ENCODE measurements around the gene WDR64.
"Not testable (repeated sequence)": the region's sequence is repeated elsewhere in the genome, so short reads cannot be mapped to it uniquely, and the experiment has no call there.

Gene WDR64

DNA sequence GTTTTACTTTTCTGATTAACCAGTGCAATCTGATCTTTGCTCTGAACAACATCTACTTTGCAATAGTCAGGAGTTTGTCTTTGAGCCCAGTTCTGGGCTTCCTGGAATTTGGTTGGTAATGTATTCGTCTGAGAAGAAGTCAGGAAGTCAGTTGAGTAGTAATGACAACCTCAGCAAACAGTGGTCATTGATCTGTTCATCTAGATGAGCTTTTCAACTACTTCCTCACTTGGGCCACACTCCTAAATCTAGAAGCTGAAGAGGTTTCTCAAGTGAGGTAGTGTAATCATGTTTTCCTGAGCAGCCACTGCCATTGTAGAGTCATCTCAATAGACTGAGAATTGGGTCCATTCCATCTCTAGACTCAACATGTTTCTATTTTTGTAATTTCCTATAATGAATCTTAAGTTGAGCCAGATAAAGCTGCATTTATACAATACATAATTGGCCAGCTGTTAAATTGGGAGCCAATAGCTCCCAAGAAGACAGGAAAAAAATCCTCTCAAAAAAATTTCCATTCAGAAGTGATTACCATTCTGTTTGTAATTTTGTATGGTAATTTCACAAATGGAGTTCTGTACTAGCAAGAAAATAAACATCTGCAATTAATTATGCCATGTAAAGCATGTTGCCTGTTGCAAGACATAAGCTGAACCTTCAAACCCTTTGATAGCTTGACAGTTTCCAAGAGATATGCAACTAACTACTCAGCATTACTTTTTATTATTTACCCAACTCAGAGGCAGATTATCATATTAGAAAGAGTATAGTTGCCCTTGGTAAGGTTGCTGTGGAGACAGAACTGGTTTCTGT lies 49.6 kb downstream of the WDR64 start:
- no peak for DNase-seq (ENCODE audit: low spot score)

DNA sequence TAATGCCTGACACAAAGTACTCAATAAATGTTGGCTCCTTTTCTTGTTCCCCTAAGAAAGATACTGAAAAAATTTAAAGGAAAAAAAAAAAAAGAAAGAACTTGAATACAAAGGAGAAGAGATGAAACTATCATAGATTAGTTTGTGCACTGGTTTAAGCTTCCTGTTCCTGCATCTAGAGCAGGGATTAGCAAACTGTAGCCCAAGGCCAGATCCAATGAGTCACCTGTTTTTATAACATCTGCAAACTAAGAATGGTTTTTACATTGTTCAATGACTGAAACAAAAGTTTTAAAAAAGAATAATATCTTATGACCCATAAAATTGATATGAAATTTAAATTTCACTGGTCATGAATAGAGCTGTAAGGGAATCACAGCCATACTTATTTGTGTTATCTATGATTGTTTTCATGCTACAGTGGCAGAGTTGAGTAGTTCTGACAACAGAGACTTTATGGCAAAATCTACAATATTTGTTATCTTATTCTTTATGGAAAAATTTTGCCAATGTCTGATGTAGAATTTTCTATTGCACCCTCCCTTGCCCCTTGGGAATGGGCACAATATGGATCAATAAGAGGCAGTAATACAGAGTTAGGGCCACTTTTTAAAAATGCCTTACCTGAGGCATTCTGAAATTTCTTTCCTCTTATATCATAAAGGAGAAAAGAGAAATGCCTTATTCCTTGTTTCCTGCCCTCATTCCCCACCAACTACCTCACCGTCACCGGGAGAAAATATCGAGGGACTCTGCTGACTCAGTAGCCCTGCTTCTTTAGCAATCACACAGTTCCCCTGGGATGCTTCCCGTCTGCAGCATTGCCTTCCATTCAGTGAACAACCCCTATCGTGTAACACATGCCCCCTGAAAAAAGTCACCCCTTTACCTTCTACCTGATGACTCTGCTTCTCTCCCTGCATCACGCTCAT lies 50.6 kb downstream of the WDR64 start:
- DNase-seq (ENCODE audit: low spot score) = no peak

DNA sequence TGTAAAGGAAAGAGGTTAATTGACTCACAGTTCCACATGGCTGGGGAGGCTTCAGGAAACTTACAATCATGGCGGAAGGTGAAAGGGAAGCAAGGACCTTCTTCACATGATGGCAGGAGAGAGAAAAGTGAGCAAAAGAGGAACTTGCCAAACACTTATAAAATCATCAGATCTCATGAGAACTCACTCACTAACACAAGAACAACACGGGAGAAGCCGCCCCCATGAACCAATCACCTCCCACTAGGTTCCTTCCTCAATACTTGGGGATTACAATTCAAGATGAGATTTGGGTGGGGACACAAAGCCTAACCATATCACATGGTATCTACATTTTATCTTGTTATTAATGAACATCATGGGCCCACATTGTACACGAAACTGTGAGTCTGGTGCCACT lies 51.7 kb downstream of the WDR64 start:
- DNase-seq (ENCODE audit: low spot score) = not testable (repeated sequence)

DNA sequence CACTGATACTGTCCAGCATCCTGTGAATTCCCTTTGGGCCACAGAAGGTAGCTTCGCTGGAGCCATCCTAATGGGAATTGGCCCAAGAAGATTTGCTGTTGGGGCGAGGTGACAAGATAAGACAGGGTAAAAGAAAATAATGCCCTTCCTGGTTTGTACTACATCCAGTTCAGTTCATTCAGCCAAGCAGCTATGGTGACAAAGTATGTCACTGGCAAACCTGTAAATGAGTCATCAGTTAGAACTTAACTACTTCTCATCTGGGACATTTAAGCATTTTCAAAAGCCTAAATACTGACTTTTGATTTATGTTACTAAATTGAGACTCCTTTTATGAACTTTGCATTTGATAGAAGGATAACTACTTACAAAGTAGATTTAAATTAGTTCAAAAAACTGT lies 54.2 kb downstream of the WDR64 start:
- DNase-seq (ENCODE audit: low spot score) = no peak

DNA sequence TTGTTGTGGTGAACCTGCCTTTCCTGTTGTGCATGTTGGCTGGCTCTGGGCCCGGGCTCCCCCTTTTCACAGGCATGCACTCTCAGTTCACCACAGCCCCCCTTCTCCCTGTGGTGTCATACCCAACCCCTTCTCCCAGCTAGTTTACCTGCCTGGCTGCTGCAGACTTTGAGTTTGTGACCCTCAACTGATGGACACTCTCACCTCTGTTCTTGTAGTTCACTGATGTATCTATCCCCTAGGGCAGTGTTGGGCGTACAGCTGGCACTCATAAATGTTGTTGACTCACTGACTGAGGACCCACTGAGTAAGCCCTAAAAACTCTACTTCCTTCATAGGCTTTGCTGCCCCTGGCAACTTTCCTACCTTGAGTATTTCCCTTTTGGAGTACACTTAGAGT lies 54.9 kb downstream of the WDR64 start:
- DNase-seq (ENCODE audit: low spot score) = no peak

DNA sequence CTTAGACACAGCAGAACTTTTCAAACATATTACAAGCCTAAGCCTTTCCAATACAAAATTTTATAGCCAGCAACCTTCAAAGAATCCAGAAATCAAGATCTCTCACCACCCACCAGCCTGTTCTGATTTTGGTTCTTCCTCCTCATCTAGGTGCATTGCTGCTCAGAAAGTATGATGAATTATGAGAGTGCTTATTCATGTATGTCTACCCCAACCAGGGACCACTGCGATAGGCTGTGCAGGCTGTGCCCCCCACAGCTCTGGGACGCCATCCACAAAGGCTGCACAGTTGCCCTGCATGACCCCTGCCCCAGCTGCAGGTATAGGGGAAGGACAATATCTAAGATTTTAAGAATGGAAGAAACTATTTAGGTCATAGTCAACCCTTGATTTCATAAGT lies 55.4 kb downstream of the WDR64 start:
- no peak for DNase-seq (ENCODE audit: low spot score)

DNA sequence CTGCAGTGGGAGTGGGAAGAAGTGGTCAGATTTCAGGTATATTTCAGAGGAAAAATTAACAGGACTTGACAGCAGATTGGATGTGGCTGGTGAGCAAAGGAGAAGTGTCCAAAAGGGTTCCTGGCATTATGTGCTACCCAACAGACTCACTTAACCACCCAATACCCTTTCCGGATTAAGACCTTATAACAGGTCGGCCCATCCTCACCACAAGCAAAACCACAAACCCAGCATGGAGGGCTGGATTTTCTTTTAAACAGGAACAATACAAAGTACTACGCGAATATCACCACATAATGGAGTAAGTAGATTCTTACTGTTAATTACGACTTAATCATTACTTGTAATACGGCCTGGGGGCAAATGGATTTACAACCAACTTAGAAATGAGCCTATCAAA lies 59.2 kb downstream of the WDR64 start:
- no peak for DNase-seq (ENCODE audit: low spot score)

DNA sequence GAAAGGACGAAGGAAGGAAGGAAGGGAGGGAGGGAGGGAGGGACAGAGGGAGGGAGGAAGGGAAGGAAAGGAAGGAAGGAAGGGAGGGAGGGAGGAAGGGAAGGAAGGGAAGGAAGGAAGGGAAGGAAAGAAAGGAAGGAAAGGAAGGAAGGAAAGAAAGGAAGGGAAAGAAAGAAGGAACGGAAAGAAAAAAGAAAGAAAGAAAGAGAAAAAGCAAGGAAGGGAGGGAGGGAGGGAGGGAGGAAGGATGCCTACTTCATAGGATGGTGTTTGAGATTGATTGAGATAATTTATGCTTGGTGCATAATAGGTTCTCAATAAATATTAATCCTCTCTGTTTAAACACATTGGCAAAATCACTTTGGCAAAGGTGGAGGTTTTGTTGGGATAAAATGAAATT lies 61.2 kb downstream of the WDR64 start:
- DNase-seq (ENCODE audit: low spot score) = no peak

DNA sequence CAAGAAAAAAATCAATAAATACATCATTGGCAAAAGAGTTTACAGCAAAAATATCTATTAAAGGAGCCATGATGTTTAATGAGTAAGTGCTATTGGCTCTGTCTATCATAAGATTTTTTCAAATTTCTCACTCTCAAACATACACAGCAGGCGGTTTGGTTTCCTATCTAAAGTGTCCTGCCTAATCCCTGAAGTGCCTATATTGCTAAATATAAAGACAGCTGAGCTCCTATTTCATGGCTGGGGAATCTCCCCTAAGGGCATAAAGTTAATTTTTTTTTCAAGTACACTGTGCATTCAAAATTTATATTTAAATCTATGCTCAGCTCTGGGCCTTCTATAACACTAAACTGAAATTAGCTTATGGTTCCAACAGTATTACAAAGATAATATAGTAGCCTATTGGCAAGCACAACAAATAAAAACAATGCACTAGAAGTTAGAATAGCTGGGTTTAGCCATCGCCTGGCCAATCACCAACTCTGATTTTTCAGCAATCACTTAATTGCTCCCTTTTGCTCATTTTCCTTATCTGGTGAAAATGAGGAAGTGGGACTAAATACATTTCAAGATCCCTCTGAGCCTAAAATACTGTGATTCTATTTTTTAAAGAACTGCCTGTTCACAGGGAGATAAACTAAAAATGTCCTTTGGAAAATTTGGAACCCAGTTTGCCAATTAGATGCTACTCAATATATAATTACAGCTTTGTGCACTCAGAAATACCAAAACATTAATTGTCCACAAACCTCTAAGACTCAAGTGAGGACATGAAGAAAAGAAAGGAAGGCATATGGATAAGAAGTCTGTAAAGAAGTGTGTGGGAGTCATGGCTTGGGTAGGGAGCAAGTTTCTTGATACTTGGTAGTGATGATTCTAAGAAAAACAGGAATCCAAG lies 62.5 kb downstream of the WDR64 start:
- no peak for DNase-seq (ENCODE audit: low spot score)

DNA sequence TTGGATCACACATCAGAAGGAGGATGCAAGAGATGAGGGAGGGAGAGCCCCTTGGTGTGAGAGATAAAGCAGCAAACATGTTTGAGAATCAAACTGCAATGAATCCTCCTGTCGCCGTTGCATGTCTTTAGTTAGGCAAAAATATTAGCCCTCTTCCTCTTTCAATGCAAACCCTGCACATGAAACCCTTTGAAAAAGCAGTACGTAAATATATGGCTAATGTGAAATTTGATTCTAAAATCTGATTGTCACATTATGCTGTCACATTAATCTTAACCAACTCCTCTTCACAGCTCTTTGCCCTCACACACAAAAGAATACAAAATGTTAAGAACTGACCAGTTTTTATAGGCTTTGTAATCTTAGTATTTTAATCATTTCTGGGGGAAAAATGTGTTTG lies 63.4 kb downstream of the WDR64 start:
- no peak for DNase-seq (ENCODE audit: low spot score)

DNA sequence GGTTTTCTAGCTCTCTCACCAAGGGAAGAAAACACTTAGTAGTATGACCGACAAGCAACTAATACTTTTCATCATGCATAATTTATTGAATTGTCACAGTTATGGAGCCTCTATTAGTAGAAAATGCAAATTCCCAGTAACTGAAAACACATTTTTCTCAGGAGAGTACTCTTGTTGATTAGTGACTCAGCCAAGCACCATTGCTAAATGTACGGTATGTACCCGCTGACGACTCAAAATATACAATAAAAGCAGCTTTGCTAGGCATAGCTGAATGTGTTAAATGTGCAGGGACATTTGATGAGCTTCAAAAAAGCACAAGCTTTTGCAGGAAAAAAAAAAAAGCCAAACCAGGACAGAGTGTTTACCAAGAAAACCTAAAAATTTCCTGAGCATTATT lies 63.9 kb downstream of the WDR64 start:
- DNase-seq (ENCODE audit: low spot score) = no peak

DNA sequence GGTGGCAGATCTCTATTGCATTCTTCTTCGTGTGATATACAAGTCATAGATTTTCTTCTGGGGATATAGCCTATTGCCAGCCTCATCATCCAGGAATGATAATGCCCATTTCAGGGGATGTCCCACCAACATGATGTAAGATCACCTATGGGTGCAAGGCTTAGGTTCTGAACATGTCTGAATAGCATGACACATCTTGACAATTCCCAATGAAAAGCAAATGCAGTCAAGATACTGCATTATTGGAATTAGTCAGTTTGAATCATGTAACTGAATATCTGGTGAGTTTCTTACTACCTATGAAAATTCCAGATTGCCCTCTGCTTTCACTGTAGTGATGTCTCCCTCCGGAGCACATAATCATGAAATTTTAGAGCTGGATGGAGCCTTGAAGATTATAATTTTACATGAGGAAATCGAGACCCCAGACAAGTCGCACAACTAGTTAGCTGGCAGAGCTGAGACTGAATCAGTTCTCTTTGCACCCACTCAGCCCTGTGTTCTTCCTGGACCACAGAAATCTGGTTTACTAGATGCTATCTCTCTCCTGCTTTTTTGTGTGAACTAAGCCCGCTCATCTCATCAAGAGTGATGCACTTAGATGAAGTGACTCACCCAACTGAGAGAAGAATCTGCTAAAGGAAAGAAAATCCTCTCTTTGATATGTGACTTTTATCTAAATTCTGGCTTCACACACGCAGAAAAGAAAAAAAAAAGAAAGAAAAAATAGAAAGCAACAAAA lies 65.0 kb downstream of the WDR64 start:
- DNase-seq (ENCODE audit: low spot score) = no peak

DNA sequence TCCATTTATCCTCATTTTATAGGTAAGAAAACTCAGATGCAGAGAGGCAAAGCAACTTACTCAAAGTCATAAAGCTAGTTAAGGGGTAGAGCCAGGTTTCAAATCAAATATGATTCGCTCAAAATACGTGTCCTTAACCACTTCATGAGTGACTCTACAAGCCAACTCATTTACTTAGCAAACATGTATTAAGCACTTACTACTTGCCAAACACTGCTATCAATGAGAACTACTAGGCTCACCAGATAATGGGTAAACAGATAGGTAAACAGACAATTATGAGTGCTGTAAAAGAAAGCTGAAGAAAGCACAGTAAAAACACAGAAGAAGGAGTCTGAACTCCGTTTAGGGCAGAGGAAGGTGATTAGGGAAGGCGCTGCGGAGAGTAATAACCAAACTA lies 65.9 kb downstream of the WDR64 start:
- DNase-seq (ENCODE audit: low spot score) = no peak

DNA sequence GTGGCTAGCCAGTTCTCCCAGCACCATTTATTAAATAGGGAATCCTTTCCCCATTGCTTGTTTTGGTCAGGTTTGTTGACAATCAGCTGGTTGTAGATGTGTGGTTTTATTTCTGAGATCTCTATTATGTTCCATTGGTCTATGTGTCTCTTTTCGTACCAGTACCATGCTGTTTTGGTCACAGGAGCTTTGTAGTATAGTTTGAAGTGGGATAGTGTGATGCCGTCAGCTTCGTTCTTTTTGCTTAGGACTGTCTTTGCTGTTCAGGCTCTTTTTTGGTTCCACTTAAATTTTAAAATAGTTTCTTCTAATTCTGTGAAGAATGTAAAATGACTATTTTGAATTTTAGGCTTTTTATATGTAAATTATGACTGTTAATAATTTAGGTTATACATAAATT lies 68.9 kb downstream of the WDR64 start:
- DNase-seq (ENCODE audit: low spot score) = no peak

DNA sequence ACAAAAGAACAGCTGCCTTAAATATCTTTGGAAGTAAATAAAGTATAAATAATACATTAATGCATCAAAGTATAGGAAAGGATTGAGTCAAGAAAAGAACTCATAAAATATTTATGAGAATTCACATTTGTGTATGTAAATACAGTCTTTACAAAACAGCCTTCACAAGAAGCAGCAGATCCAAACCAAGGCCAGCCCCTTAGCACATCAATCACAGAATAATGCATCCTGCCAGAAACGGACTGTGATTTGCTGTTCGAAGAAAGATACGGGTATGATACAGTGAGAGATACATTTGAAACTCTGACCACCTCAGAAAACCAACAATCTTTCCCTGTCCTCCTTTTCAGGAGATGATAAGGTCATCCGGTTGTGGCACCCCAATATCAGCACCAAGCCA lies 70.9 kb downstream of the WDR64 start:
- no peak for DNase-seq (ENCODE audit: low spot score)

DNA sequence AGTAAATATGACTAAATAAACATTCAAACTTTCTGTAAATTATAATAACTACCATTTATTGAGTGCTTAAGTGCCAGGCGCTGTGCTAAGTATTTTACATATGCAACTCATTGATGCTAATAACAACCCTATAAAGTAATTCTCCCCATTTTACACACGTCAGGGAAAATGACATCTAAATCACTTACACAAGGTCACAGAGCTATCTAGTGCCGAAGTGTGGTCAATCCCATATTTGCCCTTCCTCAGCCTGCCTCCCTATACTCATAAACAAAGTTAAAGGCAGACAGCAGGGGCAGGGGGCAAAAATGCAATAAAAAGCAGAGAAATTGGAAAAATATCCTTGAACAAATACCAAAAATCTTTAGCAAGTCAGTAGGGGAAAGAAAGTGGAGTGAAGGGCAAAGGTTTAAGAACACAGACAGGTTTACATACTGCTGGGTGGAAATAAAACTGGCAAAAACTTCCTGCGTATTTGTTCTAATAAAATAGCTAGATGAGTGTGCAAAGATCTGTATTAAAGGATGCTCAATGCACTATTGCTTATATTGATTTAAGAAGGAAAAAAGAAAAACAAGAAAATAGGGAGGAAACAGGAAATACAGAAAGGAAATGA lies 72.8 kb downstream of the WDR64 start:
- DNase-seq (ENCODE audit: low spot score) = no peak

DNA sequence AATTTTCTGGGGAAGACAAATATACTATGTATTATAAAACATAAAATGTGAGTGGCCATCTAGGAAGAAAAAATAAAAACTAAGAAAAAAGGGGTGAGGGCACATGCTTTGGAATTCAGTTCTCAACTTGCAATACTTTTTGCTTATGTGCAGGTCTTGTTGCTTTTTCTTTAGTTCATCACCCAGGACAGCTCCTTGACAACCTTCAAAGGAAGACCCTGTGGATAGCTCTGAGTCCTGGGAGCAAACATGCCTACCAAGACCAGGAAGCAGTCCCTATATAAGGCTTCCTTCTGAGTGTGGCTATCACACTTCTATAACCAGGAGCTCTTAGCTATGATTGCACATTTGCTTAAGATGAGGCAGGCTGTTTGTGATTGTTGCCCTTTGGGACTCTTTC lies 78.0 kb downstream of the WDR64 start:
- no peak for DNase-seq (ENCODE audit: low spot score)

DNA sequence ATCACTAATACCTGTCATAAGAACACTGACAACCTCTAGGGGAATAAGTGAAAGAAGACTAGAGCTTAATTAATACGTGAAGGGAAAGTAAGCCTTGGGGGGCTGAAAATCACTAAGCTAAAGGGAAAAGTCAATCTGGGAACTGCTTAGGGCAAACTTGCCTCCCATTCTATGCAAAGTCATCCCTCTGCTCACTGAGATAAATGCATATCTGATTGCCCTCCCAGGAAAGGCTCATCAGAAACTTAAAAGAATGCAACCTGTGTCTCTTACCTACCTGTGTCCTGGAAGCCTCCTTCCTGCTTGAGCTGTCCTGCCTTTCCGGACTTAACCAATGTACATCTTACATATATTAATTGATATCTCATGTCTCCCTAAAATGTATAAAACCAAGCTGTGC lies 81.8 kb downstream of the WDR64 start:
- DNase-seq (ENCODE audit: low spot score) = no peak

DNA sequence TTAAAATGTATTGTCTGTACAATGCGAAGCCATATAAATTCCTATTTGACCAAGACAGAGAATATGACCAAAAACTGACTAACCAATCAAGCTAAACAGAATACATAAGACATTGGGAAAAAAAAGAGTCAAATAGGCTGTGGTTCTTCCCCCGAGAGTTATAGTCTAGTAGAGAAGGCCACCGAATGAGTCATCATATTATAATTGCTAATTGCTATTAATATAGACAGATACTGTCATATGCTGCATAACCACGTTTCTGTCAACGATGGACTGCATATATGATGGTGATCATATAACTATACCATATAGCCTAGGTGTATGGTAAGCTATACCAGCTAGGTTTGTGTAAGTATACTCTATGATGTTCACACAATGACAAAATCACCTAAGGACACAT lies 82.5 kb downstream of the WDR64 start:
- DNase-seq (ENCODE audit: low spot score) = no peak

DNA sequence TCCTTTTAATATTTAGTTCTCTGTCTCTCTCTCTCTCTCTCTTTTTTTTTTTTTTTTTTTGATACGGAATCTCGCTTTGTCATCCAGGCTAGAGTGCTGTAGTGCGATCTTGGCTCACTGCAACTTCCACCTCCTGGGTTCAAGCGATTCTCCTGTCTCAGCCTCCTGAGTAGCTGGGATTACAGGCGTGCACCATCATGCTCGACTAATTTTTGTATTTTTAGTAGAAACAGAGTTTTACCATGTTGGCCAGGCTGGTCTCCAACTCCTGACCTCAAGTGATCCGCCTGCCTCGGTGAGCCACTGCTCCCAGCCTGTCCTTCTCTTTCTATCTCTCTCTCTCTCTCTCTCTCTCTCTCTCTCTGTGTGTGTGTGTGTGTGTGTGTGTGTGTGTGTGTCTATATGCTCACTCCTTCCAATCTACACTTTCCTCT lies 83.4 kb downstream of the WDR64 start:
- DNase-seq (ENCODE audit: low spot score) = not testable (repeated sequence)

DNA sequence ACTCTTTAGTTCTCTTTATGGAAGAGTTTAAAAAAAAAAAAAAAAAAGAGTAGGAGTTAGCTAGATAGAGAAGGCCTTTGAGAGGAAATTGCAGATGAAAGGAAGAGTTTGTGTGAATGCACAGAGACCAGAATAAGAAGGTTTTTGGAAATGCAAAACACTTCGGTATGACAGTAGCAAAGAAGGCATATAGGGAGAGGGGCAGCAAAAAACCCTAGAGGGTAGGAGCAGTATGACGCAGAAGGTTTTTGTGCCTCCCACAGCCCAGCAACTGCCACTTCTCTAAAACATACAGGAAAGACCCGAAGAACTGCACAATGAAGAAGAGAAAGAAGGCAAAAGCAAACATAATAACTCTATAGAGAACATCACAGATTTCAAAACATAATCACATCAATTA lies 84.3 kb downstream of the WDR64 start:
- no peak for DNase-seq (ENCODE audit: low spot score)

Data from hepatic stellate cell (primary cell).